Activated T-cell treated with anti-CD3 and anti-CD28 coated beads for 48 hours (primary cell): ENCODE results near the gene C6orf89.
A peak's percentile ranks its signal among the peaks of the same experiment; 100 is the strongest.

Experiments used
- DNase-seq: peaks from one replicate; pipeline ENCODE4 v3.0.0-alpha.2; 2020; ENCODE audit warnings: low read depth

Gene C6orf89

GRCh38 chr6:36885461-36886401, at the start of gene C6orf89:
C6orf89 (plus strand) TSS chr6:36885952; CDS start chr6:36899445, 13,493 bp downstream.
- peak; percentile 93 for DNase-seq

GRCh38 chr6:36836111-36837021, 49.4 kb upstream of the C6orf89 start:
- DNase-seq: no peak

GRCh38 chr6:36837022-36837339, 48.8 kb upstream of the C6orf89 start:
- no peak for DNase-seq

GRCh38 chr6:36837686-36838085, 48.1 kb upstream of the C6orf89 start:
- DNase-seq: no peak

GRCh38 chr6:36838896-36839748, 46.6 kb upstream of the C6orf89 start, which contains the start of gene CPNE5:
CPNE5 (minus strand) TSS chr6:36839444; CDS start chr6:36839377, 67 bp downstream.
- no peak for DNase-seq

GRCh38 chr6:36839749-36840431, 45.9 kb upstream of the C6orf89 start:
- DNase-seq: peak; percentile 28

GRCh38 chr6:36840432-36841403, 45.0 kb upstream of the C6orf89 start:
- DNase-seq: no peak

GRCh38 chr6:36841756-36842155, 44.0 kb upstream of the C6orf89 start:
- no peak for DNase-seq

- no peak for DNase-seq
These were observed 42.6 kb upstream of the C6orf89 start for GRCh38 chr6:36843170-36843569.

GRCh38 chr6:36844232-36845170, 41.3 kb upstream of the C6orf89 start:
- no peak for DNase-seq

GRCh38 chr6:36845233-36845632, 40.5 kb upstream of the C6orf89 start:
- no peak for DNase-seq

GRCh38 chr6:36847152-36847551, 38.6 kb upstream of the C6orf89 start:
- no peak for DNase-seq

GRCh38 chr6:36847991-36848390, 37.8 kb upstream of the C6orf89 start:
- no peak for DNase-seq

GRCh38 chr6:36848658-36849441, 36.9 kb upstream of the C6orf89 start:
- no peak for DNase-seq

- no peak for DNase-seq
These were observed 35.7 kb upstream of the C6orf89 start for GRCh38 chr6:36850021-36850420.

- DNase-seq: no peak
These were observed 34.6 kb upstream of the C6orf89 start for GRCh38 chr6:36851149-36851614.

GRCh38 chr6:36851626-36852025, 34.1 kb upstream of the C6orf89 start:
- no peak for DNase-seq
